ENCODE measurements around the gene ZBTB25. TPM values are rescaled to one million over a fixed set of nuclear protein-coding genes. Genes with fewer than 3 reads are reported as not detected.

The ZBTB25 gene
- total RNA-seq, 6 experiments from 2014 or later, result 5.7 to 8.2 (median 7.1) TPM

DNA sequence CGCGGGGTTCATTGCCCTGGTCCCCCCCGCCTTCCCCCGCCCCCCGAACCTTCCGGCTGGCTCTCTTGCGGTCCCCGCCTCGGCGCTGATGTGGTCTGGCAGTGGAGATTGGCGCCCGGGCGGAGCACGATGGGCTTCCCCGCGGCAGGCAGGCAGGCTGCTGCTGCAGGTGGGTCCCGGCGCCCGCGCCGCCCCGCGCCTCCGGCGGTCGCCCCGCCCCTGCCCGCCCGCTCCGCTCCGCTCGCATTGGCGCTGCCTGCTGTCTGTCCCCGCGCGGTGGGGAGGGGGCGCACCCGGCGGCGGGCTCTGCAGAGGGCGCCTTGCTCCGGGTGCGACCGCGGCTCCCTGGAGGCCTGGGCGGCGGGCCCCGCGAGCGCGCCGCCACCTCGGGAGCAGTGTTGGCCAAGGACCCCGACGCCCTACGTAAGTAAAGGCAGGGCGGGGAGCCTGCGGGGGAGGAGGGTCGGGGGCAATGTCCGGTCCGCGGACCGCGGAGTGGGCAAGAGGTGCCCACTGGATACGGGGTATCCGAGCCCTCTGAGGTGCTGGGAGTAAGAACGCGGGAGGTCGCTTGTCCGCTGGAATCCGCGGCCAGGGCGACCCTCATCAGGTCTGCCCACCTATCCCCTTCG is 38.3 kb downstream of the ZBTB25 start, which contains the start of gene AKAP5:
Gene AKAP5, plus strand, starts transcription at position 309 of the 632 bp plus-strand sequence. CDS start 2,896 bp downstream, outside the sequence.
- Mint-ChIP-seq H3K4me3 (peak within 1 kb of the TSS; percentile 90), H3K36me3 (ENCODE audit: low read depth) (peaks cover 3% of the 10 kb centered on the region; the same call in 1 of the 2 replicates), H3K9me3 (no peaks in the 10 kb centered on the region), H3K4me1 (ENCODE audit: low read depth) (peaks cover 19% of the 10 kb centered on the region), H3K27ac (peak within 1 kb of the TSS; percentile 46), H3K27me3 (ENCODE audit: insufficient read depth) (no peaks in the 10 kb centered on the region)
- TF ChIP-seq, protein P1, sequence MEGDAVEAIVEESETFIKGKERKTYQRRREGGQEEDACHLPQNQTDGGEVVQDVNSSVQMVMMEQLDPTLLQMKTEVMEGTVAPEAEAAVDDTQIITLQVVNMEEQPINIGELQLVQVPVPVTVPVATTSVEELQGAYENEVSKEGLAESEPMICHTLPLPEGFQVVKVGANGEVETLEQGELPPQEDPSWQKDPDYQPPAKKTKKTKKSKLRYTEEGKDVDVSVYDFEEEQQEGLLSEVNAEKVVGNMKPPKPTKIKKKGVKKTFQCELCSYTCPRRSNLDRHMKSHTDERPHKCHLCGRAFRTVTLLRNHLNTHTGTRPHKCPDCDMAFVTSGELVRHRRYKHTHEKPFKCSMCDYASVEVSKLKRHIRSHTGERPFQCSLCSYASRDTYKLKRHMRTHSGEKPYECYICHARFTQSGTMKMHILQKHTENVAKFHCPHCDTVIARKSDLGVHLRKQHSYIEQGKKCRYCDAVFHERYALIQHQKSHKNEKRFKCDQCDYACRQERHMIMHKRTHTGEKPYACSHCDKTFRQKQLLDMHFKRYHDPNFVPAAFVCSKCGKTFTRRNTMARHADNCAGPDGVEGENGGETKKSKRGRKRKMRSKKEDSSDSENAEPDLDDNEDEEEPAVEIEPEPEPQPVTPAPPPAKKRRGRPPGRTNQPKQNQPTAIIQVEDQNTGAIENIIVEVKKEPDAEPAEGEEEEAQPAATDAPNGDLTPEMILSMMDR (IDR thresholded peaks at IDR 0.05), result no peak
- DNase-seq, result no peak

DNA sequence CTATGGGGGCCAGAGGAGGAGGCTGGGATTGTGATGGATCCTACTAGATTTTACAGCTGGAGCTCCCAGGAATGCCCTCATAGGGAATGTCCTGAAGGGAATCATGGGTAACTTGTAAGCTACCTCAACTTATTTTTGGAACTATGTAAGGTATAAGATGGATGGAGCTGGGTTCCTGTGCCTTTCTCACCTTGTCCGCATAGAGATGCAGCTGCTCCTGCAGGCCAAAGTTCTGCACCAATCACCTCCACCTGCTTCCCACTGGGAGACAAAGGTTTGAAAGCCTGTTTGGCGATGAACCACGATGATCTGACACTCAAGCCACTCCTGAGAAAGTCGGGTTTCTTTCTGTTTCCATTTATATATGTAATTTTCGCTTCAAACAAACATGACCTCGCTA is 39.0 kb downstream of the ZBTB25 start:
- Mint-ChIP-seq H3K9me3 (no peaks in the 10 kb centered on the region), H3K4me3 (peak overlapping the region; percentile 90), H3K4me1 (ENCODE audit: low read depth) (peaks cover 19% of the 10 kb centered on the region), H3K36me3 (ENCODE audit: low read depth) (peaks cover 3% of the 10 kb centered on the region; the same call in 1 of the 2 replicates), H3K27me3 (ENCODE audit: insufficient read depth) (no peaks in the 10 kb centered on the region), H3K27ac (peak overlapping the region; percentile 45; the same call in 1 of the 2 replicates)
- TF ChIP-seq, protein P1 (IDR thresholded peaks at IDR 0.05), result no peak
- no peak for DNase-seq

DNA sequence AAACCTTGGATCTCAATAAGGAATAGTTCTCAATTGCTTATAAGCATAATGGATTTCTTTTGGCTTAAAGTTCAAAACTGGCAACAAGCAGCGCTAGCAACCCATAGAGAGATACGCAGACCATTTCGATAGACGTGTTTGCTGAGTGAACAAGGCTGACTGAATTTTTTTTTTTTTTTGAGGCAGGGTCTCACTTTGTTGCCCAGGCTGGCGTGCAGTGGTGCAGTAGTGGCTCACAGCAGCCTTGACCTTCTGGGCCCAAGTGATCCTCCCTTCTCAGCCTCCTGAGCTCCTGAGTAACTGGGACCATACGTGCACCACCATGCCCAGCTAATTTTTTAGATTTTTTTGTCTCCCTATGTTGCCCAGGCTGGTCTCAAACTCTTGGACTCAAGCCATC is 39.8 kb downstream of the ZBTB25 start:
- no peak for DNase-seq
- Mint-ChIP-seq H3K4me1 (ENCODE audit: low read depth) (peaks cover 19% of the 10 kb centered on the region), H3K9me3 (no peaks in the 10 kb centered on the region), H3K27ac (no peak overlapping the region), H3K4me3 (no peak overlapping the region), H3K36me3 (ENCODE audit: low read depth) (peaks cover 3% of the 10 kb centered on the region; the same call in 1 of the 2 replicates), H3K27me3 (ENCODE audit: insufficient read depth) (no peaks in the 10 kb centered on the region)
- TF ChIP-seq, protein P1 (IDR thresholded peaks at IDR 0.05), result no peak

DNA sequence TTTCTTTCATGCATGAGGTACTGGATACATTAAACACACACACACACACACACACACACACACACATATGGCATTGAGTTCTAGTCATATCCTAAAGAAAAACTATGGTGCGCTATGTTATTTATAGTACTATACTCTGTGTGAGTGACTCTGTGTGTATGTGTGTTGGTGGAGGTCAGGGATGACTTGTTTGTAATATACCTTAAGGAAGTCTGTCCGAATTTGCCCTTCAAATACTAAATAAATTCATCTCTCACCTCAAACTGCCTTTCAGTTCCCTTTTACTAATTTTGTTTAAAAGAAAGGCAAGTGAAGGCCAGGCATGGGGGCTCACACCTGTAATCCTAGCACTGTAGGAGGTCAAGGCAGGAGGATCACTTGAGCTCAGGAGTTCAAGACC is 40.4 kb downstream of the ZBTB25 start:
- Mint-ChIP-seq H3K36me3 (ENCODE audit: low read depth) (peaks cover 3% of the 10 kb centered on the region; the same call in 1 of the 2 replicates), H3K27ac (no peak overlapping the region), H3K4me3 (no peak overlapping the region), H3K27me3 (ENCODE audit: insufficient read depth) (no peaks in the 10 kb centered on the region), H3K9me3 (no peaks in the 10 kb centered on the region), H3K4me1 (ENCODE audit: low read depth) (peaks cover 19% of the 10 kb centered on the region)
- TF ChIP-seq, protein P1 (IDR thresholded peaks at IDR 0.05), result no peak
- no peak for DNase-seq

DNA sequence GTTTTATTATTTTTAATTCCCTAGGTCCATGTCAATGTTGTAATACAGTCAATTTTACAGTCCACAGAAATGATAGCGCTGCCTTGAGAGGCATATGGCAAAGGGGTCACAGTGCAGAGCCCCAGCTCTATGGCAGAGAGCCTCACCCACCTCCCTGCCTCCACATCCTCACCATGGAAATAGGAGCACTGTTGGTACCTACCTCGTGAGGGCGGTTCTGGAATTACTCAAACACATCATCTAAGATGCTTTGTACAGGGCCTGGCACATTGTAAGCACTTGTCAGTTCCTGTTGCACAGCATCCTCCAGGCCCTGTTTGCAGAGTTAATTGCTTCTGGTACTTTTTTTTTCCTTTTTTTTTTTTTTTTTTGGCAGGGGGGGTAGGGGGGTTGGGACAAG is 42.4 kb downstream of the ZBTB25 start:
- TF ChIP-seq, protein P1 (IDR thresholded peaks at IDR 0.05), result no peak
- no peak overlapping the region for H3K4me3 Mint-ChIP-seq
- H3K36me3 Mint-ChIP-seq (ENCODE audit: low read depth), result peaks cover 8% of the 10 kb centered on the region; the same call in 1 of the 2 replicates
- DNase-seq, result no peak
- H3K27me3 Mint-ChIP-seq (ENCODE audit: insufficient read depth), result no peaks in the 10 kb centered on the region
- no peak overlapping the region for H3K27ac Mint-ChIP-seq
- no peaks in the 10 kb centered on the region for H3K9me3 Mint-ChIP-seq
- H3K4me1 Mint-ChIP-seq (ENCODE audit: low read depth), result peaks cover 16% of the 10 kb centered on the region
